NCI-H146 (cell line): ENCODE results near the gene PGBD5.

Source experiments
- DNase-seq: peaks from one replicate; lab custom pipeline; 2025; lab: John Stamatoyannopoulos, UW

The PGBD5 gene

DNA sequence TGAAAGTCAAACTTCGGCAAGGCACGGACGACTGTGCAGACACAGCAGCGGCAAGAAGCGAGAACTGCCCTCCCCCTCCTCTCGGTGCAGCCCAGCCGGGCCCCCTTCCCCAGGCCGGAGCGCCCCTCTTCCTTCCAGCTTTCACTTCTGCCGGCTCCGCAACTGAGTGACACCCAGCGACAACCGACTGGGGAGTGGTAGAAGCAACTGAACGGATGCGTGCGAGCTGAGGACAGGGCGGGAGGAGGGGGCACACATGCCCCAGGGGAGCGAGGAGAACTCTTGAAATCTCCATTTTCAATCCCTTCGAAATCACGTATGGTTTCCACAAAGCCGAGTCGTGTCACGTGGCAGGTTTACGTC lies 146.6 kb downstream of the PGBD5 start:
- no peak for DNase-seq

- DNase-seq = no peak
These were observed 147.1 kb downstream of the PGBD5 start for GRCh38 chr1:230278871-230279582.

DNA sequence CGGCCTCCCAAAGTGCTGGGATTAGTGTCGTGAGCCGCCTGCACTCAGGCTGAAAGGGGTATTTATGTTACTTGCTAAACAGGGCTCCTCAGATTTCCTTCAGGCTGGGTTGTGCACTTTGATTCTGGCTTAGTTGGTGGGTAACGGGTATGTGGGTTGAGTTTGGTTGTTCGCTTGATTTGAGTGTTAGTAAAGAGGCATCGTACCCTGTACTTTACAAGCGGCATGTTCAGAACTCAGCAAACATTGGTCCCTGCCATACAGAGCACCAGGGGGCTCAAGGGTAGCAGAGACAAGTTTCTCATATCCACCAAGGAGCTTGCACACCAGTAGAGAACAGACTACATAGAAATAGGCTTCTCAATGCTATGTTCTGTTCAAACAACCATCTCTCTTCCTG lies 147.8 kb downstream of the PGBD5 start:
- no peak for DNase-seq

DNA sequence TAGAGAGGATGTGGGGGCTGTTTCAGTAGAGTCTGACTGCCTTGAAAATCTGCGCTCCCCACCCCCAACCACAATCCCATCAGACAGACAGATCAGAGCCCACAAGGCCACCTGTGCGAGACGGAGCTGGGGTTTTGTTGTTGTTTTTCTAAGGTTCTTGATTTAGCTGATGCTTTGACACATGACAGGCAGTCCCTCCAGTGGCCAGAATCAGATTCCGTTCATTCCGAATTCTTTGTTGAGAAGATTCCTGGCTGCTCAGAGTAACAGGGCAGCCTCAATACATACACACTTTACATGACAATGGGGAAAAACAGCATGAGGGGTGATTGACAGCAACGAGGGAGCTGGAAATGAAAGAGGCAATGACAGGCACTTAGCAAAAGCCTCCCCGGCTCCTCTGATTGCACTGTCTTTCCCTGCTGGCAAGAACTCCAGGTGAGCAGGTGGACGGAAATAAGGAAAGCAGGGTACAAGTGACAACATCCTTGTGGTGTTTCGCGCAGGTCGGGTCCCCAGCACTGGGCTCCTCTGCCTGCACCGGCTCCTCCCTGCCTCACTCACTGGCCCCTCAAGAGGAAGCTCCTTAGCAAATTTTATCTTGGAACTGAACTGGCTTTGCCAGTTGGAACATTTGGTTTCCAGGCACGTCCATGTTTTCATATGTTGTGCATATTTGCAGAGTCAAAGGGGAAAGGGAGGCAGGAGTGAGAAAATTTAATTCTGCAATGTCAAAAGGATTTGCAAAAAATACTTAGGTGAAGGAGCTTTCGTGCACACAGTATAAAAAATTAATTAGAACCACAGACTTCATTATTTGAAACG lies 148.7 kb downstream of the PGBD5 start:
- peak; percentile 66 for DNase-seq

GRCh38 chr1:230276401-230276800 lies 149.7 kb downstream of the PGBD5 start:
- no peak for DNase-seq

DNA sequence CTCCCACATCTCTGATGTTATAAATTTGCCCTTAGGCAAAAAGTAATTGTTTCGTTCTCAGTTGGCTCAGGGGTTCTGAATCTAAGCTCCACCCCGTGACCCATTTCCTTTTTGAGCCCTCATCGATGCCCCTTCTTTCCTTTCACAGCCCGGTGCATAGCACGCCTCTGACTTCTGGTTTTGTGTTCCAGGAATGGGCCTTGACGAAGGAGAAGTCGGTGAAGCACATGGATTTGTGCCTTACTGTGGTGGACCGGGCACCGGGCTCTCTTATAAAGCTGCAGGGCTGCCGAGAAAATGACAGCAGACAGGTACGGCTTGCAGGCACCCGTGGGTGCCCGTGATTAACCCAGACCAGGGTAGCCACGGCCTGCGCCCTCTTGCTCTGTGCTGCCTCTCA lies 151.9 kb downstream of the PGBD5 start:
- no peak for DNase-seq

GRCh38 chr1:230273141-230273710 lies 152.9 kb downstream of the PGBD5 start:
- DNase-seq = no peak

GRCh38 chr1:230272557-230272956 lies 153.6 kb downstream of the PGBD5 start:
- DNase-seq = no peak

- DNase-seq = no peak
These were observed 154.7 kb downstream of the PGBD5 start for GRCh38 chr1:230271300-230272035.

DNA sequence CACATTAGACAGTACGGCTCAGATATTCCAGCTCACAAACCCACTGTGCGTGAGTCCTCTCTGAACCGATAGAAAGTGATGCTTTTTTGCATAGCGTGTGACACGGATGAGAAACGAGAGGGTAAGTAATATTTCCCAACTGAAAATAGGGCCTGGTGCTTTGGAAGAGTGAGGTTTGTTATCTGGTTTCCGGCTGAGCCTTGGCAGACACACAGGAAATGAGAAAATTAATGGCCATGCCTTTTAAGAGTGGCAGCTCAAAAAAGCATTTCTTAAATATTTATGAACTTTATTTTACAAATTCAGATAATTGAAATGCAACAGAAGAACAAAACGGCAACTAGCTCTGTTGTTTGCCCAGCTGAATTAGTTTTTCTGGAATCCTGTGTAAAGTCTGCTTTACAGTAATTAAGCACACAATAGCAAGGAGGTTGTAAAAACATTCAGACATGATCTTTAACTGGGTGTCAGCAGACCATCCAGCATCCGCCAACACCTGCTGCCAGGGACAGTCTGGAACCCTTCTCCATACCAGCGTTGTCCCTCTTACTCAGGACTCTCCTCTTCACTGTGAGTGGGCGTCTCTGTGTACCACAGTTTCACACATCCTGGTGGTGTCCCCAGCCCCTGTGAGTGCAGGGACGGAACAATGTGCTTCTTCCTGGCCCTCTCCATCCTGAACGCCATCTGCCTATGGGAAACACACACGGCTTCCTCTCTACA lies 155.4 kb downstream of the PGBD5 start:
- peak; percentile 90 for DNase-seq

DNA sequence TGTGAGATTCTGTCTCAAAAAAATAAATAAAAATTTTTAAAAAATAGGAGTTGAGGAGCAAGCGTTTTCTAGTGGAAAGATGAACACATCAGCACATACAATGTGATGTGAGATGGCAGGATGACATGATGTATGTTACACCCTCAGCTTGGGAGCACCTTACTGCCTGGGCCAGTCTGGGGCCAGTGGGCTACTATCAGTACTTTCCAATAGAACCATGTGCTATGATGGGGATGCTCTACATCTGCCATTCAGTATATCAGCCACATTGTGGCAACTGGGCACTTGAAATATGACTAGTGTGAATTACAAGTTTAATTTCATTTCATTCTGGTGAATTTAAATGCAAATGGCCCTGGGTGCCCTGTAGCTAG lies 156.0 kb downstream of the PGBD5 start:
- no peak for DNase-seq

DNA sequence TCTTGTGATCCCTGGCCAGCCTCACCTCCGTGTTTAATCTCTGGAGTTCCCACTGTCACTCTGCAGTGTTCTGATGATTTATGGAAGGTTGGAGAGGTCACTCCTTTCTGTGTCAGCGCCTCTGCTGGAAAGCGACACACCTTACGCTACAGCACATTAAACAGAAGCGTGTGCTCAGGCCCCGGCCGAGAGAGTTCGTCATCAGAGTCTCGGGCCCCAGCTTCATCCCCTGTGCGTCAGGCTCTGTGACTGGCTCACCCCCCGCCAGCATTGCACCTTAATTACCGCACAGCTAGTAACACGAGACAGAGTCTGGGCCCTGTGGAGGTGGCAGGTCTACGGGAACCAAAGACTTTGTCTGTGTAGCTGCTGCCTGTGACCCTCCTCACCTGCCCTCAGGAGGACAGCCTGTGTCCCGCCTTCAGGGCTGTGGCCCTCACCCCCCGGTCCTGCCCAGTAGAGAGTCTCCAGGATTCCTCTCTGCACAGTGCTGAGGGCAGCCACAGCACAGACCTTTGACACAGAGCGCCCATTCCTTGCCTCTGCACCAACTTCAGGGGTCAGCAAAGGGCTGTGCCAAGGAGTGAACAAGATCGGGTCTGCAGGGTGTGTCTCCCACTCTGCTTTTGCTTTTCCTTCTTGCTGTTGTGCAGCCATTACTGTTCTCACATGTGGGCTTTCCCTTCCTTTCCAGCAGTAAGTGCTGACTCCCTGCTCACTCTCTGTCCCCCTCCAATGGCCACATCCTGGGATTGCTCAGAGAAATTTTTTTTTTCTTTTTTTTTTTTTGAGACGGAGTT lies 157.6 kb downstream of the PGBD5 start:
- peak; percentile 89 for DNase-seq

DNA sequence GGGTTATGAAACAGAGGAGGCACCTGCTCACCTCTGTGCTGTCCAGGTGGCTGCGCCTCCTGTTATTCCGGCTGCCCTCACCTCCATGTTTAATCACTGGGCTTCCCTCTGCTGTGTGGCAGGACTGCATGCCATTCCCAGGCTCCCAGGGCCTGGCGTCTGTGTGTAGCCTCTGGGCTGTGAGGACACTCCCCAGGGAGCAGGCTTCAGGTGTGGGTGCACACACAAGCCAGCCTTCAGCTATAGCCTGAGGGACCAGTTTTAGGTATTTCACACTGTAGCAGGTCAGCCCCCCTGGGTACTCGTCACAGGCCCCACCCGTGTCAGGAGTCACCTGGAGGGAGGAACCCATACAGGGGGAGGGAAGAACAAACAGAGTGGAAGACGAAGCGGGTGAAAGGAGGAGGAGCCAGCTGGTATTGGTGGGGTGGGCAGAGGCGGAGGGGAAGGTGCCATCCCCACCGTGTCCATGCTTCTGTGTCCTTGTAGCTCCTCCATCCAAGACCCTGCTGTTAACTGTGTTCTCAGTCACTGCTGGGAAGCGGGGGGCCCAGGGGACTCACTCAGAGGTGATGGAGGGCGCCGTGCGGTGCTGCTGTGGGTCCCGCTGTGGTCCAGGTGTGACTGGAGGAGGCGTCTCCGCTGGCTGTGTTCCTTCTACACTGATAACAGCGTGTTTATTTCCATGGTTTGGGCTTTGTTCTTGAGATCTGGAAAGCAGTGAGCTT lies 158.6 kb downstream of the PGBD5 start:
- peak; percentile 95 for DNase-seq

- DNase-seq = no peak
These were observed 159.7 kb downstream of the PGBD5 start for GRCh38 chr1:230266456-230266855.

DNA sequence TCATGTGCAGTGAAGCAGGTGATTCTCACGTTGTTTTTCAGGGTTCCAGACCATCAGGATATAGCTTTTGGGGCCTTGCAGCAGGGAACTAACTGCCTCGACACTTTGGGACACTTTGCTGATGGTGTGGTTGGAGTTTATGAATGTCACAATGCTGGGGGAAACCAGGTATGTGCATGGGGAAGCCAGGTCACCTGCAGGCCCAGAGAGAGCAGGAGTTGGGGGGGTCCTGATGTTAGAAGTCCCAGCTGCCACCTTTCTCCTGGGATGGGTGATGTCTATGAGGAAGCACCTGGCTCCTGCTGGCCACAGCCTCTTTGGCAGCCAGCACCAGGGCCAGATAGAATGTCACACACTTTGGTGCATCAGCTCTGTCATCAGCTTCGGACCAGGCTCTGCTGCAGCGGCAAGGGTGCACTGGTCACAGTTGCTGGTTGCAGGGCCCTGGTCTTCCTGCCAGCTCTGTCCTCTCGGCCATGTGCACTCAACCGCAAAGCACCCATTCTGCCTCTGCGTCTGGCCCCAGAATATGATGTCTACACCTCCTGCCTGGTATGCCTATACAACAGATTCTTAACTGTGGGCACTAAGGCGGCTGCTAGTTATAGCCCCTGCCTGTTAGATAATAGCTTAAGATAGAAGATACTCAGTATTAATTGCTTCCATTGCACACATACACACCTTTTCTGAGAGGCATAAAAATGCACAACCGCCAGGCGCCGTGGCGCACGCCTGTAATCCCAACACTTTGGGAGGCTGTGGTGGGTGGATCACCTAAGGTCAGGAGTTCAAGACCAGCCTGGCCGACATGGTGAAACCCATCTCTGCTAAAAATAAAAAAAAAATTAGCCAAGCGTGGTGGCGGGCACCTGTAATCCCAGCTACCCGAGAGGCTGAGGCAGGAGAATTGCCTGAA lies 160.7 kb downstream of the PGBD5 start:
- DNase-seq = no peak
